SK-N-SH (cell line): ENCODE results near the gene HSD17B1. TPM values are rescaled to one million over a fixed set of nuclear protein-coding genes. Genes with fewer than 3 reads are reported as not detected.
A peak's percentile ranks its signal among the peaks of the same experiment; 100 is the strongest.

ENCODE experiments used
- CTCF ChIA-PET: fragments of 300-600, 350-600 bp; formaldehyde crosslinking; extraction: SDS; loops from one replicate; lab custom pipeline; 2021; lab: Yijun Ruan, JAX
- POLR2A ChIA-PET: fragments of 350-600 bp; sonication (Branson Sonifier 250); formaldehyde crosslinking; extraction: SDS; loops from one replicate; lab custom pipeline; 2020; ENCODE audit warnings: antibody characterized with exemption, inconsistent platforms; lab: Yijun Ruan, JAX
- DNase-seq: peaks from one replicate; pipeline ENCODE4 v3.0.0; 2012
- H2AFZ ChIP-seq: fragments of 200-600 bp; sonication (generic); 2 replicates; pipeline ENCODE4 v1.8.1; 2016; ENCODE audit warnings: antibody characterized with exemption, mild to moderate bottlenecking, low read depth
- H3F3A ChIP-seq: fragments of 200-600 bp; sonication (generic); replicated peaks from 2 replicates; pipeline ENCODE3; 2016; ENCODE audit warnings: antibody characterized with exemption, mild to moderate bottlenecking; ENCODE audit not compliant: insufficient read depth
- H3K27ac ChIP-seq, 2 experiments: fragments of 200-500 bp in 1 of 2; fragments of 200-600 bp in 1 of 2; sonication (Bioruptor generic) in 1 of 2; sonication (generic), shearing (Covaris generic) in 1 of 2; 2 replicates each; pipeline versions ENCODE4 v1.5.1 to v1.6.1; 2014 to 2016; ENCODE audit warnings: low read depth in 2 of 2, inconsistent platforms in 1 of 2, low read length in 1 of 2, mild to moderate bottlenecking in 1 of 2, mixed read lengths in 1 of 2
- H3K27me3 ChIP-seq: fragments of 200-600 bp; sonication (generic), shearing (Covaris generic); 2 replicates; pipeline ENCODE4 v1.6.1; 2016; ENCODE audit warnings: mixed run types; ENCODE audit not compliant: insufficient read depth
- H3K36me3 ChIP-seq, 2 experiments: fragments of 200-500 bp in 1 of 2; fragments of 200-600 bp in 1 of 2; sonication (Bioruptor generic) in 1 of 2; sonication (generic) in 1 of 2; replicated peaks in 1 of 2; 2 replicates each; pipeline versions ENCODE3 to v1.5.1; 2014 to 2016; ENCODE audit warnings: low read length in 1 of 2, mild to moderate bottlenecking in 1 of 2; ENCODE audit not compliant: insufficient read depth in 2 of 2, control insufficient read depth in 1 of 2
- H3K4me1 ChIP-seq, 2 experiments: fragments of 200-500 bp in 1 of 2; fragments of 200-600 bp in 1 of 2; sonication (Bioruptor generic) in 1 of 2; sonication (generic), shearing (Covaris generic) in 1 of 2; 2 replicates each; pipeline versions ENCODE4 v1.5.1 to v1.6.1; 2014 to 2016; ENCODE audit warnings: low read depth in 1 of 2, low read length in 1 of 2, mixed run types in 1 of 2; ENCODE audit not compliant: insufficient read depth in 2 of 2, control insufficient read depth in 1 of 2
- H3K4me2 ChIP-seq: fragments of 200-600 bp; sonication (generic), shearing (Covaris generic); 2 replicates; pipeline ENCODE4 v1.6.1; 2017; ENCODE audit warnings: mixed run types
- H3K4me3 ChIP-seq, 2 experiments: fragments of 200-500 bp in 1 of 2; fragments of 200-600 bp in 1 of 2; sonication (Bioruptor generic) in 1 of 2; sonication (generic), shearing (Covaris generic) in 1 of 2; 2 replicates each; pipeline versions ENCODE4 v1.5.1 to v1.8.1; 2014 to 2016; ENCODE audit warnings: low read depth in 2 of 2, inconsistent platforms in 1 of 2, low read length in 1 of 2, mild to moderate bottlenecking in 1 of 2, mixed read lengths in 1 of 2, moderate library complexity in 1 of 2
- H3K79me2 ChIP-seq: fragments of 200-600 bp; sonication (generic); 2 replicates; pipeline ENCODE4 v1.8.1; 2017; ENCODE audit warnings: mild to moderate bottlenecking; ENCODE audit not compliant: insufficient read depth
- H3K9ac ChIP-seq: fragments of 200-600 bp; sonication (generic); 2 replicates; pipeline ENCODE4 v1.6.1; 2017; ENCODE audit warnings: mixed run types
- H3K9me2 ChIP-seq: fragments of 200-600 bp; sonication (generic); 2 replicates; pipeline ENCODE4 v1.6.1; 2017; ENCODE audit warnings: mixed run types
- H3K9me3 ChIP-seq: fragments of 200-600 bp; sonication (generic); 2 replicates; pipeline ENCODE4 v1.6.1; 2017; ENCODE audit warnings: mixed run types, mild to moderate bottlenecking, moderate library complexity
- H4K20me1 ChIP-seq: fragments of 200-600 bp; sonication (generic); 2 replicates; pipeline ENCODE4 v1.6.1; 2017; ENCODE audit warnings: mild to moderate bottlenecking, mixed run types; ENCODE audit not compliant: insufficient read depth
- CHD2 ChIP-seq: fragments of 150-350 bp; IDR thresholded peaks from 2 replicates; pipeline ENCODE4 v1.6.1; 2018; ENCODE audit warnings: low read length; ENCODE audit not compliant: partially characterized antibody
- ELF1 ChIP-seq: IDR thresholded peaks from 2 replicates; pipeline ENCODE4 v1.4.0; 2012
- EP300 ChIP-seq, 2 experiments: IDR thresholded peaks; 2 replicates each; pipeline versions ENCODE4 v1.4.0 to v1.6.1; 2012; ENCODE audit warnings: borderline replicate concordance in 1 of 2, low read depth in 1 of 2, low read length in 1 of 2
- EZH2phosphoT487 ChIP-seq: fragments of 200-600 bp; sonication (generic); IDR thresholded peaks from 2 replicates; pipeline ENCODE4 v1.6.1; 2017; ENCODE audit warnings: low read depth, mixed run types, mild to moderate bottlenecking, antibody characterized with exemption, moderate library complexity, borderline replicate concordance
- FOSL2 ChIP-seq: IDR thresholded peaks from 2 replicates; pipeline ENCODE4 v1.4.0; 2012; ENCODE audit warnings: low read depth, mild to moderate bottlenecking, moderate library complexity, borderline replicate concordance
- FOXM1 ChIP-seq: IDR thresholded peaks from 2 replicates; pipeline ENCODE4 v1.4.0; 2012; ENCODE audit warnings: low read depth, mild to moderate bottlenecking
- GABPA ChIP-seq: IDR thresholded peaks from 2 replicates; pipeline ENCODE4 v1.4.0; 2012; ENCODE audit warnings: low read depth, mild to moderate bottlenecking
- IRF3 ChIP-seq: fragments of 150-350 bp; IDR thresholded peaks from 2 replicates; pipeline ENCODE4 v1.6.1; 2016; ENCODE audit warnings: mild to moderate bottlenecking, low read depth, low read length
- JUND ChIP-seq: IDR thresholded peaks from 2 replicates; pipeline ENCODE4 v1.4.0; 2012
- MAX ChIP-seq: IDR thresholded peaks from 2 replicates; pipeline ENCODE4 v1.4.0; 2012; ENCODE audit warnings: low read depth
- MEF2A ChIP-seq: IDR thresholded peaks from 2 replicates; pipeline ENCODE4 v1.4.0; 2012; ENCODE audit warnings: low read depth, borderline replicate concordance
- MXI1 ChIP-seq: IDR thresholded peaks from 2 replicates; pipeline ENCODE4 v1.6.1; 2012; ENCODE audit warnings: mild to moderate bottlenecking, low read depth, low read length, improper control_type of control experiment
- NFIC ChIP-seq: IDR thresholded peaks from 2 replicates; pipeline ENCODE4 v1.4.0; 2012; ENCODE audit warnings: borderline replicate concordance
- NRF1 ChIP-seq: IDR thresholded peaks from 2 replicates; pipeline ENCODE4 v1.6.1; 2012; ENCODE audit warnings: low read depth, mild to moderate bottlenecking, low read length
- PBX3 ChIP-seq: IDR thresholded peaks from 2 replicates; pipeline ENCODE4; 2012
- POLR2AphosphoS5 ChIP-seq: IDR thresholded peaks from 2 replicates; pipeline ENCODE4 v1.6.1; 2012; ENCODE audit warnings: low read depth, low read length
- RAD21 ChIP-seq: IDR thresholded peaks from 2 replicates; pipeline ENCODE4 v1.6.1; 2012; ENCODE audit warnings: mild to moderate bottlenecking, low read length
- RCOR1 ChIP-seq: fragments of 150-350 bp; IDR thresholded peaks from 2 replicates; pipeline ENCODE4 v1.6.1; 2017; ENCODE audit warnings: antibody characterized with exemption, low read length
- RFX5 ChIP-seq: IDR thresholded peaks from 2 replicates; pipeline ENCODE4 v1.6.1; 2012; ENCODE audit warnings: mild to moderate bottlenecking, improper control_type of control experiment, low read length
- RXRA ChIP-seq: IDR thresholded peaks from 2 replicates; pipeline ENCODE4 v1.4.0; 2012; ENCODE audit warnings: low read depth, mild to moderate bottlenecking, borderline replicate concordance
- SIN3A ChIP-seq: IDR thresholded peaks from 2 replicates; pipeline ENCODE4 v1.6.1; 2012; ENCODE audit warnings: low read depth, mild to moderate bottlenecking, low read length, moderate library complexity, borderline replicate concordance
- SMC3 ChIP-seq: IDR thresholded peaks from 2 replicates; pipeline ENCODE4 v1.6.1; 2012; ENCODE audit warnings: low read depth, low read length, improper control_type of control experiment
- TAF1 ChIP-seq: IDR thresholded peaks from 2 replicates; pipeline ENCODE4 v1.6.1; 2012; ENCODE audit warnings: low read depth, mild to moderate bottlenecking, low read length, moderate library complexity, borderline replicate concordance
- TCF12 ChIP-seq: IDR thresholded peaks from 2 replicates; pipeline ENCODE4 v1.4.0; 2012
- TEAD4 ChIP-seq: IDR thresholded peaks from 2 replicates; pipeline ENCODE4 v1.4.0; 2012; ENCODE audit warnings: mild to moderate bottlenecking, borderline replicate concordance; ENCODE audit not compliant: insufficient read depth
- YY1 ChIP-seq: IDR thresholded peaks from 2 replicates; pipeline ENCODE4 v1.4.0; 2012; ENCODE audit warnings: low read depth, mild to moderate bottlenecking
- ZBTB33 ChIP-seq: IDR thresholded peaks from 2 replicates; pipeline ENCODE4 v1.4.0; 2012; ENCODE audit warnings: low read depth, borderline replicate concordance
- WGBS: methylation state at CpG from one replicate; pipeline ENCODE4 v1.1.6; 2017; ENCODE audit warnings: low lambda C conversion rate; 5-methylcytosine and 5-hydroxymethylcytosine counted together
- polyA plus RNA-seq, 3 experiments: library from polyadenylated mRNA; depleted of rRNA; stranded (reverse); fragments of >200 nt; gene quantifications; 2 replicates each; pipeline ENCODE4 v1.2.3, GENCODE V29; 2012

The HSD17B1 gene
- polyA plus RNA-seq, 1 of the 3 experiments (the other 2 are of a cell fraction): 1.3 TPM

GRCh38 chr17:42517516-42517915 lies 35.2 kb upstream of the HSD17B1 start (continued):
- TF ChIP-seq ELF1: no peak
- TF ChIP-seq RFX5: no peak
- TF ChIP-seq CHD2: peak; percentile 53
- peak; percentile 47; the same call in 1 of the 2 replicates for TF ChIP-seq RCOR1
- peak; percentile 75 for TF ChIP-seq SMC3
- TF ChIP-seq MEF2A: no peak
- no peak for TF ChIP-seq FOSL2
- no peak for TF ChIP-seq EZH2phosphoT487
- TF ChIP-seq NRF1: no peak
- TF ChIP-seq MXI1: no peak
- peak; percentile 69 for TF ChIP-seq RAD21

GRCh38 chr17:42518046-42518754 lies 34.5 kb upstream of the HSD17B1 start:
- Histone ChIP-seq H3K36me3 (peaks cover 0 to 7% of the 10 kb centered on the region in 2 experiments), H3K27ac (peak overlapping the region; percentile 92 to 100), H3K9me3 (no peaks in the 10 kb centered on the region), H2AFZ (no peak overlapping the region), H4K20me1 (no peaks in the 10 kb centered on the region), H3K79me2 (peaks cover 8% of the 10 kb centered on the region; the same call in 1 of the 2 replicates), H3K4me3 (peak overlapping the region in 1 of 2 experiments; percentile 13; a peak in 2 of 4 replicates), H3K4me1 (peaks cover 43 to 54% of the 10 kb centered on the region in 2 experiments), H3K9me2 (no peaks in the 10 kb centered on the region), H3K9ac (peak overlapping the region; percentile 60), H3K27me3 (no peaks in the 10 kb centered on the region), H3K4me2 (peak overlapping the region; percentile 81), H3F3A (peaks cover 47% of the 10 kb centered on the region)
- TF ChIP-seq ZBTB33 (peak; percentile 69; the same call in 1 of the 2 replicates), NFIC (peak; percentile 100), IRF3 (no peak), POLR2AphosphoS5 (peak; percentile 78), MAX (peak; percentile 86), ELF1 (peak; percentile 78), JUND (peak; percentile 96; the same call in 1 of the 2 replicates), GABPA (peak; percentile 55; the same call in 1 of the 2 replicates), YY1 (no peak), FOXM1 (0 out of 2 replicates have a peak, but pooled peaks have one; percentile 34), TCF12 (peak; percentile 94), MXI1 (no peak), FOSL2 (peak; percentile 96), RCOR1 (no peak), SIN3A (peak; percentile 69; the same call in 1 of the 2 replicates), TEAD4 (peak; percentile 77; the same call in 1 of the 2 replicates), EP300 (IDR thresholded peaks at IDR 0.05; ENCODE audit: borderline replicate concordance in 1 of 2, low read depth in 1 of 2, low read length in 1 of 2) (peak; percentile 10 to 92; a peak in 2 of 4 replicates), TAF1 (peak; percentile 20; the same call in 1 of the 2 replicates), PBX3 (peak; percentile 96), RXRA (peak; percentile 94)
- CTCF ChIA-PET: interaction anchor here (0.6 to 7.9 kb wide), 26 partner anchors 9 to 464 kb away, joined by 3 to 83 read pairs (median 4); partner anchors contain the start of gene CAVIN1
- 22% methylated on average over 9 of the region's 9 CpGs for WGBS
- DNase-seq: no peak
- POLR2A ChIA-PET: interaction anchor here (0.6 to 1.5 kb wide), 2 partner anchors 22 to 24 kb away, joined by 3 read pairs; no protein-coding TSS in a partner anchor
